HepG2 (cell line): Measurements from ENCODE around the gene RBM47. TPM values are rescaled to one million over a fixed set of nuclear protein-coding genes. Genes with fewer than 3 reads are reported as not detected.
A peak's percentile ranks its signal among the peaks of the same experiment; 100 is the strongest.

Source experiments
- ARHGAP35 ChIP-seq: sonication (generic); formaldehyde crosslinking; IDR thresholded peaks from 2 replicates; pipeline ENCODE4 v1.9.0; 2022; ENCODE audit warnings: mild to moderate bottlenecking, inconsistent platforms, moderate library complexity, missing genetic modification reagents, borderline replicate concordance
- CBX1 ChIP-seq: IDR thresholded peaks from one replicate; pipeline ENCODE4 v1.6.1; 2016; ENCODE audit warnings: antibody characterized with exemption, low read depth
- FOSL2 ChIP-seq: sonication (generic); formaldehyde crosslinking; IDR thresholded peaks from 2 replicates; pipeline ENCODE4 v1.4.0; 2020; ENCODE audit warnings: missing genetic modification reagents
- GZF1 ChIP-seq: sonication (generic); formaldehyde crosslinking; IDR thresholded peaks from 2 replicates; pipeline ENCODE4 v1.5.1; 2020; ENCODE audit warnings: mild to moderate bottlenecking, missing genetic modification reagents
- HIVEP1 ChIP-seq: sonication (generic); formaldehyde crosslinking; IDR thresholded peaks from 2 replicates; pipeline ENCODE4 v1.4.0; 2020; ENCODE audit warnings: mild to moderate bottlenecking, missing genetic modification reagents
- HMG20A ChIP-seq: IDR thresholded peaks from 2 replicates; pipeline ENCODE4 v1.6.1; 2016; ENCODE audit warnings: borderline replicate concordance
- HNRNPL ChIP-seq: fragments of 200-400 bp; formaldehyde crosslinking; IDR thresholded peaks from 2 replicates; pipeline ENCODE4 v1.6.1; 2017; ENCODE audit warnings: mild to moderate bottlenecking, low read depth, low read length
- IRF1 ChIP-seq: sonication (generic); formaldehyde crosslinking; IDR thresholded peaks from 2 replicates; pipeline ENCODE4 v1.4.0; 2020; ENCODE audit warnings: low read depth, mild to moderate bottlenecking, missing genetic modification reagents
- NR1H2 ChIP-seq: sonication (generic); formaldehyde crosslinking; IDR thresholded peaks from 2 replicates; pipeline ENCODE4 v1.8.1; 2022; ENCODE audit warnings: low read depth, missing genetic modification reagents, borderline replicate concordance
- RFX3 ChIP-seq: IDR thresholded peaks from 2 replicates; pipeline ENCODE4 v1.6.1; 2016; ENCODE audit warnings: missing biosample characterization, missing genetic modification reagents
- TCF12 ChIP-seq, 2 experiments: fragments of 450-650 bp in 1 of 2; sonication (generic) in 1 of 2; formaldehyde crosslinking in 1 of 2; IDR thresholded peaks; 2 replicates each; pipeline versions ENCODE4 v1.6.1 to v1.8.0; 2017 to 2022; ENCODE audit warnings: antibody characterized with exemption in 1 of 2, mild to moderate bottlenecking in 1 of 2, missing genetic modification reagents in 1 of 2, moderate library complexity in 1 of 2
- THAP11 ChIP-seq: IDR thresholded peaks from 2 replicates; pipeline ENCODE4 v1.6.1; 2016; ENCODE audit warnings: missing biosample characterization, missing genetic modification reagents
- U2AF1 ChIP-seq: fragments of 200-400 bp; formaldehyde crosslinking; optimal IDR thresholded peaks from 2 replicates; pipeline ENCODE3; 2017; ENCODE audit warnings: mild to moderate bottlenecking, low read depth, low read length
- YEATS2 ChIP-seq: sonication (generic); formaldehyde crosslinking; IDR thresholded peaks from 2 replicates; pipeline ENCODE4 v1.4.0; 2020; ENCODE audit warnings: missing genetic modification reagents, borderline replicate concordance
- ZBTB21 ChIP-seq: sonication (generic); formaldehyde crosslinking; IDR thresholded peaks from 2 replicates; pipeline ENCODE4 v1.4.0; 2020; ENCODE audit warnings: missing genetic modification reagents
- ZFP62 ChIP-seq: sonication (generic); formaldehyde crosslinking; IDR thresholded peaks from 2 replicates; pipeline ENCODE4 v1.4.0; 2020; ENCODE audit warnings: missing genetic modification reagents
- ZNF138 ChIP-seq: sonication (generic); formaldehyde crosslinking; IDR thresholded peaks from 2 replicates; pipeline ENCODE4 v1.5.0; 2020; ENCODE audit warnings: mild to moderate bottlenecking, low read depth, missing genetic modification reagents
- ZNF775 ChIP-seq: sonication (generic); formaldehyde crosslinking; IDR thresholded peaks from 2 replicates; pipeline ENCODE4 v1.4.0; 2020; ENCODE audit warnings: missing genetic modification reagents, mild to moderate bottlenecking, moderate library complexity, borderline replicate concordance
- ZNF839 ChIP-seq: sonication (generic); formaldehyde crosslinking; IDR thresholded peaks from 2 replicates; pipeline ENCODE4 v1.4.0; 2020; ENCODE audit warnings: missing genetic modification reagents, mild to moderate bottlenecking, borderline replicate concordance
- ZNF883 ChIP-seq: sonication (generic); formaldehyde crosslinking; IDR thresholded peaks from 2 replicates; pipeline ENCODE4 v1.5.1; 2020; ENCODE audit warnings: mild to moderate bottlenecking, missing genetic modification reagents; ENCODE audit errors: not compliant biosample characterization
- polyA plus RNA-seq, 8 experiments: library from polyadenylated mRNA; depleted of rRNA in 3 of 8; stranded (reverse) in 7 of 8; unstranded in 1 of 8; fragments of >200 nt; fragmentation: Illumina TruSeq in 4 of 8; extraction: Trizol in 4 of 8; gene quantifications; 2 replicates each; pipeline versions ENCODE4 v1.2.1 to v1.2.3, GENCODE V29; 2011 to 2016; ENCODE audit warnings: low read depth in 4 of 8, missing spikeins in 1 of 8, mixed read lengths in 1 of 8; ENCODE audit not compliant: insufficient read depth in 1 of 8
- total RNA-seq, 5 experiments: library from RNA; depleted of rRNA; stranded (reverse); fragments of >200 nt; fragmentation: Illumina TruSeq; extraction: Trizol; gene quantifications; 2 replicates each; pipeline ENCODE4 v1.2.3, GENCODE V29; 2016; ENCODE audit warnings: low read depth in 1 of 5
- TF ChIP-seq, protein P1 (sequence below): sonication (generic); formaldehyde crosslinking; IDR thresholded peaks from 2 replicates; pipeline ENCODE4 v1.4.0; 2020; ENCODE audit warnings: missing genetic modification reagents, borderline replicate concordance
- TF ChIP-seq, protein P2 (sequence below): sonication (generic); formaldehyde crosslinking; IDR thresholded peaks from 2 replicates; pipeline ENCODE4 v1.8.1; 2023; ENCODE audit warnings: mild to moderate bottlenecking, moderate library complexity, missing genetic modification reagents
- TF ChIP-seq, protein P3 (sequence below): sonication (generic); formaldehyde crosslinking; IDR thresholded peaks from 2 replicates; pipeline ENCODE4 v1.5.0; 2020; ENCODE audit warnings: missing genetic modification reagents

Gene RBM47
- total and polyA plus RNA-seq, 2 of the 13 experiments (the other 11 are each of a cell fraction or from before 2014, with no cell fraction given): 1.2 to 2.5 TPM

DNA sequence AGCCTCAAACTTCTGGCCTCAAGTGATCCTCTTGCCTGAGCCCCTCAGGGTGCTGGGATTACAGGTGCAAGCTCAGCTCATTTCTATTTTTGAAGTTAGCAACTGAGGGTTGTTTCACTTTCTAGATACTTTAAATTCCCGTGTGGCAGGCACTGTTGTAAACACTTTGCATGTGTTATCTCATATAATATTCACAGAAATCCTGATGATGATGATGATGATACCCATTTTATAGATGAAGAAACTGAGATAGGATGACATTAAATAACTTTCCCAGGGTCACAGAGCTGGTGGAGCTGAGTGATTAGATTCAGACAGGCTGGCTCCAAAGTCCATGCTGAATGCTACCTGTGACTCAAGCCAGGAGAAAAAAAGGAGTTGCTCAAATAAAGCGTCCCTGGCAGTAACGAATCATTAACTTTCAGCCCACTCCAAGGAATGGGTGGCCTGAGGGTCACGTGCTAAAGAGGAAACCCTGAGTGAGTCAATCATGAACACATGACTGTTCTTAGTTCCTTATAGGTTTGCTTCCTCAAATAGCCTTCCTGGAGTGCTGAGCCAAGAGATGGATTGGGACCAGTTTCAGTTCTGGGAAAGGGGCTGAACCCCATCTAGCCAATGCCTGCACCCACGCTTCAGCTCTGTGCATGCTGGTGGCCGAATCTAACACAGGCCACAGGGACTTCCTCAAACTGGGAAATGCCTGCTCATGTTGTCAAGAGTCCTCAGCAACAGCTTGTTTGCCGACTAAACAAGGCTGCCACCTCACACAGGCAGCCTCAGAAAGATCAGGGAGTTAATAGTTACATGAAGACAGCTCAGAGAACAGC is 52.8 kb downstream of the RBM47 start (continued):
- TF ChIP-seq, protein P1, sequence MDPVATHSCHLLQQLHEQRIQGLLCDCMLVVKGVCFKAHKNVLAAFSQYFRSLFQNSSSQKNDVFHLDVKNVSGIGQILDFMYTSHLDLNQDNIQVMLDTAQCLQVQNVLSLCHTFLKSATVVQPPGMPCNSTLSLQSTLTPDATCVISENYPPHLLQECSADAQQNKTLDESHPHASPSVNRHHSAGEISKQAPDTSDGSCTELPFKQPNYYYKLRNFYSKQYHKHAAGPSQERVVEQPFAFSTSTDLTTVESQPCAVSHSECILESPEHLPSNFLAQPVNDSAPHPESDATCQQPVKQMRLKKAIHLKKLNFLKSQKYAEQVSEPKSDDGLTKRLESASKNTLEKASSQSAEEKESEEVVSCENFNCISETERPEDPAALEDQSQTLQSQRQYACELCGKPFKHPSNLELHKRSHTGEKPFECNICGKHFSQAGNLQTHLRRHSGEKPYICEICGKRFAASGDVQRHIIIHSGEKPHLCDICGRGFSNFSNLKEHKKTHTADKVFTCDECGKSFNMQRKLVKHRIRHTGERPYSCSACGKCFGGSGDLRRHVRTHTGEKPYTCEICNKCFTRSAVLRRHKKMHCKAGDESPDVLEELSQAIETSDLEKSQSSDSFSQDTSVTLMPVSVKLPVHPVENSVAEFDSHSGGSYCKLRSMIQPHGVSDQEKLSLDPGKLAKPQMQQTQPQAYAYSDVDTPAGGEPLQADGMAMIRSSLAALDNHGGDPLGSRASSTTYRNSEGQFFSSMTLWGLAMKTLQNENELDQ (CRISPR knock-in tag): no peak
- TF ChIP-seq, protein P2, sequence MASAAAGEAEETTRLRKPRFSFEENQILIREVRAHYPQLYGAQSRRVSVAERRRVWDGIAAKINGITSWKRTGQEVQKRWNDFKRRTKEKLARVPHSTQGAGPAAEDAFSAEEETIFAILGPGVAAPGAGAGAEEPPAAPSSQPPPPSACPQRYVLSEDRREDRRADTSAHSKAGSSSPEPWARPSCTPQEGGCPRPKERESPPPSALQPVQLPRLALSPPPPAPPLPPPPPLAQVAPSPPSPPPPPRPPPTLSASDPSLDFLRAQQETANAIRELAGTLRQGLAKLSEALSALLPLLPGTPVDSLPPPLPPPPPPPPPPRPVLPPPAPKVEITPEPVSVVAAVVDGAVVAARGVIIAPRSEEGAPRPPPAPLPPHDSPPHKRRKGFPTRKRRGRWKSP (CRISPR knock-in tag): peak; percentile 27; the same call in 1 of the 2 replicates
- TF ChIP-seq ZNF883 (no peak), CBX1 (no peak), IRF1 (no peak), HMG20A (CRISPR knock-in tag) (peak; percentile 66), HNRNPL (no peak), HIVEP1 (CRISPR knock-in tag) (peak; percentile 45; the same call in 1 of the 2 replicates), ZNF775 (CRISPR knock-in tag) (no peak), FOSL2 (CRISPR knock-in tag) (peak; percentile 92), RFX3 (peak; percentile 45; the same call in 1 of the 2 replicates), YEATS2 (CRISPR knock-in tag) (no peak), ZBTB21 (CRISPR knock-in tag) (no peak), ZNF138 (CRISPR knock-in tag) (no peak), NR1H2 (no peak), ZNF839 (CRISPR knock-in tag) (no peak), GZF1 (no peak), ARHGAP35 (CRISPR knock-in tag) (no peak), TCF12 (IDR thresholded peaks at IDR 0.05) (no peak), TCF12 (CRISPR knock-in tag; IDR thresholded peaks at IDR 0.05) (no peak), U2AF1 (no peak), THAP11 (CRISPR knock-in tag) (peak; percentile 58; the same call in 1 of the 2 replicates), ZFP62 (CRISPR knock-in tag) (no peak)
- TF ChIP-seq, protein P3, sequence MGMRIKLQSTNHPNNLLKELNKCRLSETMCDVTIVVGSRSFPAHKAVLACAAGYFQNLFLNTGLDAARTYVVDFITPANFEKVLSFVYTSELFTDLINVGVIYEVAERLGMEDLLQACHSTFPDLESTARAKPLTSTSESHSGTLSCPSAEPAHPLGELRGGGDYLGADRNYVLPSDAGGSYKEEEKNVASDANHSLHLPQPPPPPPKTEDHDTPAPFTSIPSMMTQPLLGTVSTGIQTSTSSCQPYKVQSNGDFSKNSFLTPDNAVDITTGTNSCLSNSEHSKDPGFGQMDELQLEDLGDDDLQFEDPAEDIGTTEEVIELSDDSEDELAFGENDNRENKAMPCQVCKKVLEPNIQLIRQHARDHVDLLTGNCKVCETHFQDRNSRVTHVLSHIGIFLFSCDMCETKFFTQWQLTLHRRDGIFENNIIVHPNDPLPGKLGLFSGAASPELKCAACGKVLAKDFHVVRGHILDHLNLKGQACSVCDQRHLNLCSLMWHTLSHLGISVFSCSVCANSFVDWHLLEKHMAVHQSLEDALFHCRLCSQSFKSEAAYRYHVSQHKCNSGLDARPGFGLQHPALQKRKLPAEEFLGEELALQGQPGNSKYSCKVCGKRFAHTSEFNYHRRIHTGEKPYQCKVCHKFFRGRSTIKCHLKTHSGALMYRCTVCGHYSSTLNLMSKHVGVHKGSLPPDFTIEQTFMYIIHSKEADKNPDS (CRISPR knock-in tag): no peak
